K562 (cell line): ENCODE data around the gene WNK1. TPM values are rescaled to one million over a fixed set of nuclear protein-coding genes. Genes with fewer than 3 reads are reported as not detected.
A peak's percentile ranks its signal among the peaks of the same experiment; 100 is the strongest.

Experiments
- BRCA1 ChIP-seq, 2 experiments: fragments of 450-650 bp in 1 of 2; sonication (generic) in 1 of 2; formaldehyde crosslinking in 1 of 2; IDR thresholded peaks; 2 replicates each; pipeline versions ENCODE4 v1.5.0 to v1.6.1; 2017 to 2020; ENCODE audit warnings: mild to moderate bottlenecking in 1 of 2, missing genetic modification reagents in 1 of 2
- CEBPB ChIP-seq: fragments of 450-650 bp; IDR thresholded peaks from 2 replicates; pipeline ENCODE4 v1.6.1; 2016; ENCODE audit warnings: missing genetic modification characterization, missing compliant biosample characterization
- HNRNPH1 ChIP-seq: fragments of 200-400 bp; formaldehyde crosslinking; optimal IDR thresholded peaks from 2 replicates; pipeline ENCODE3; 2017; ENCODE audit warnings: low read depth, mild to moderate bottlenecking, low read length, moderate library complexity
- MCM2 ChIP-seq: fragments of 450-650 bp; IDR thresholded peaks from 2 replicates; pipeline ENCODE4 v1.6.1; 2017; ENCODE audit warnings: low read depth, mild to moderate bottlenecking
- MTF1 ChIP-seq: fragments of 250-450 bp; sonication (Bioruptor Pico); IDR thresholded peaks from 2 replicates; pipeline ENCODE4 v1.9.0; 2021; ENCODE audit warnings: moderate library complexity, mild to moderate bottlenecking, inconsistent platforms, borderline replicate concordance
- RBBP5 ChIP-seq: fragments of 200-600 bp; sonication (generic); IDR thresholded peaks from 2 replicates; pipeline ENCODE4 v1.6.1; 2012; ENCODE audit warnings: borderline replicate concordance, mild to moderate bottlenecking, low read length, control low read depth, inconsistent platforms; ENCODE audit not compliant: insufficient read depth, poor library complexity, severe bottlenecking
- TRIM24 ChIP-seq, 2 experiments: fragments of 450-650 bp; IDR thresholded peaks; 2 replicates each; pipeline ENCODE4 v1.6.1; 2016
- ZBTB8A ChIP-seq: fragments of 450-650 bp; IDR thresholded peaks from 2 replicates; pipeline ENCODE4 v1.6.1; 2018; ENCODE audit warnings: mild to moderate bottlenecking, moderate library complexity; ENCODE audit not compliant: partially characterized antibody
- ZNF184 ChIP-seq: sonication (generic); formaldehyde crosslinking; IDR thresholded peaks from 2 replicates; pipeline ENCODE4 v1.5.0; 2020; ENCODE audit warnings: missing genetic modification reagents
- ZNF263 ChIP-seq: sonication (generic); formaldehyde crosslinking; IDR thresholded peaks from 2 replicates; pipeline ENCODE4 v1.8.0; 2022; ENCODE audit warnings: mild to moderate bottlenecking, missing genetic modification reagents, borderline replicate concordance
- ZNF583 ChIP-seq: fragments of 250-450 bp; sonication (Bioruptor Pico); IDR thresholded peaks from 2 replicates; pipeline ENCODE4 v1.4.0; 2020
- ZNF717 ChIP-seq: fragments of 250-450 bp; sonication (Bioruptor Pico); IDR thresholded peaks from 2 replicates; pipeline ENCODE4 v1.5.0; 2021
- polyA plus RNA-seq, 8 experiments: library from polyadenylated mRNA; depleted of rRNA in 4 of 8; stranded (reverse) in 5 of 8; unstranded in 3 of 8; fragments of >200 nt; fragmentation: Nextera tagmentation in 2 of 8; fragmentation: Illumina TruSeq in 1 of 8; extraction: Ambion mirVana in 2 of 8; extraction: Trizol in 1 of 8; gene quantifications; 2 replicates each; pipeline versions ENCODE4 v1.2.1 to v1.2.3, GENCODE V29; 2011 to 2014; ENCODE audit warnings: inconsistent platforms in 1 of 8, missing spikeins in 1 of 8
- total RNA-seq, 7 experiments: library from RNA; depleted of rRNA in 6 of 7; stranded (reverse); fragments of >200 nt in 6 of 7; fragmentation: Illumina TruSeq in 2 of 7; extraction: Trizol in 2 of 7; gene quantifications; 2 replicates each; pipeline versions ENCODE4 v1.2.1 to v1.2.3, GENCODE V29; 2011 to 2021; ENCODE audit warnings: low replicate concordance in 1 of 7
- TF ChIP-seq, protein P1 (sequence below), 2 experiments: IDR thresholded peaks; 2 replicates each; pipeline ENCODE4 v1.6.1; 2012; ENCODE audit warnings: improper control_type of control experiment in 2 of 2, low read depth in 2 of 2, low read length in 2 of 2, borderline replicate concordance in 1 of 2
- TF ChIP-seq, protein P2 (sequence below): fragments of 250-450 bp; sonication (Bioruptor Pico); IDR thresholded peaks from 2 replicates; pipeline ENCODE4 v1.5.0; 2021
- TF ChIP-seq, protein P3 (sequence below): fragments of 450-650 bp; formaldehyde crosslinking; IDR thresholded peaks from 2 replicates; pipeline ENCODE4 v1.4.0; 2022; ENCODE audit warnings: missing genetic modification characterization
- TF ChIP-seq, protein P4 (sequence below): fragments of 450-650 bp; IDR thresholded peaks from 2 replicates; pipeline ENCODE4 v1.7.0; 2016; ENCODE audit warnings: borderline replicate concordance
- TF ChIP-seq, protein P5 (sequence below): fragments of 250-450 bp; sonication (Bioruptor Pico); IDR thresholded peaks from 2 replicates; pipeline ENCODE4 v1.8.0; 2021; ENCODE audit warnings: mild to moderate bottlenecking, moderate library complexity

WNK1 gene
- total and polyA plus RNA-seq, 9 of the 15 experiments (the other 6 are each of a cell fraction or from before 2014, with no cell fraction given), result 4.3 to 73.9 (median 31.0) TPM

DNA sequence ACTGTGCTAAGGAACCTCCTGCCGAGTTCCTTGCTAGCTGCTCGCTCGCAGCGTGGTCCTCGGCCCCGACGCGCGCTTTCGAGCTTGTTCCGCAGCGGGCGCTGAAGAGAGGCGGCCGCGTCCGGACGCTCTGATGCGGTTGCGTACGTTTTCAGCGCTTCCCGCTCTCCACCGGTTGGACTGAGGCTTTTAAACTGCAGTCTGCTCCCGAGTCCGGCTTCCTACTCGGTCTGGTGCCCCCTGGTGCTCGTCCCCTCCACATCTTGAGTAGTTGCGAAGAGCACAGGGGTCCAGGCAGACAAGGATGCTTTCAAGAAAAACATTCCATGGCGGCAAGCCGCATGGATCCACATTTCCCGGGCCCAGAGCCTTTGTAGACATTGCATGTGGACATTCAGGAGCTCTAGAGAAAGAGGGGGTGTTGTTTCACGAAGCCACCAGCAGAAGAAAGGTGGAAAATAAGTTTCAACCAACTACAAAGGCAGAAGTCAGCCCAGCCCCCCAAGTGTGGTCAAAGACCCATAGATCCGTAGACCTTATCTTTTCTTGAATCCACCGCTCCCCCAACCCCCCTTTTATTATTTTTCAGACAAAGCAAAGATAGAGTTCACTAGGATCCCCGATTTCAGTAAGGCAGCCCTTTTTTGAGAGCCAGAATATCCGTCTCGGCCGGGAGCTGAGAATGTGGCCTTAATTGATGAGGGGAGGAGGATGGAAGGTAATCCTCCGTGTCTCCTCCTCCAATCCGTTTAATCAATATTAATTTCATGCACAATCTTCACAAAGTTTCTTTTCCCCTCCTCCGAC lies 984 bp upstream of the WNK1 start (continued):
- TF ChIP-seq MTF1 (CRISPR knock-in tag) (no peak), RBBP5 (peak; percentile 77), ZNF263 (CRISPR knock-in tag) (0 out of 2 replicates have a peak, but pooled peaks have one; percentile 32), ZNF184 (CRISPR knock-in tag) (no peak), ZBTB8A (no peak), TRIM24 (IDR thresholded peaks at IDR 0.05) (peak in 1 of 2 experiments; percentile 54; a peak in 2 of 4 replicates), MCM2 (no peak), ZNF583 (CRISPR knock-in tag) (no peak), CEBPB (tag) (no peak), BRCA1 (IDR thresholded peaks at IDR 0.05) (no peak), BRCA1 (CRISPR knock-in tag; IDR thresholded peaks at IDR 0.05) (no peak), ZNF717 (CRISPR knock-in tag) (no peak), HNRNPH1 (no peak)
- TF ChIP-seq, protein P1, sequence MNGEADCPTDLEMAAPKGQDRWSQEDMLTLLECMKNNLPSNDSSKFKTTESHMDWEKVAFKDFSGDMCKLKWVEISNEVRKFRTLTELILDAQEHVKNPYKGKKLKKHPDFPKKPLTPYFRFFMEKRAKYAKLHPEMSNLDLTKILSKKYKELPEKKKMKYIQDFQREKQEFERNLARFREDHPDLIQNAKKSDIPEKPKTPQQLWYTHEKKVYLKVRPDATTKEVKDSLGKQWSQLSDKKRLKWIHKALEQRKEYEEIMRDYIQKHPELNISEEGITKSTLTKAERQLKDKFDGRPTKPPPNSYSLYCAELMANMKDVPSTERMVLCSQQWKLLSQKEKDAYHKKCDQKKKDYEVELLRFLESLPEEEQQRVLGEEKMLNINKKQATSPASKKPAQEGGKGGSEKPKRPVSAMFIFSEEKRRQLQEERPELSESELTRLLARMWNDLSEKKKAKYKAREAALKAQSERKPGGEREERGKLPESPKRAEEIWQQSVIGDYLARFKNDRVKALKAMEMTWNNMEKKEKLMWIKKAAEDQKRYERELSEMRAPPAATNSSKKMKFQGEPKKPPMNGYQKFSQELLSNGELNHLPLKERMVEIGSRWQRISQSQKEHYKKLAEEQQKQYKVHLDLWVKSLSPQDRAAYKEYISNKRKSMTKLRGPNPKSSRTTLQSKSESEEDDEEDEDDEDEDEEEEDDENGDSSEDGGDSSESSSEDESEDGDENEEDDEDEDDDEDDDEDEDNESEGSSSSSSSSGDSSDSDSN (IDR thresholded peaks at IDR 0.05; ENCODE audit: borderline replicate concordance in 1 of 2, low read depth in 2 of 2, low read length in 2 of 2), result peak; percentile 92 to 99; a peak in 3 of 4 replicates
- TF ChIP-seq, protein P2, sequence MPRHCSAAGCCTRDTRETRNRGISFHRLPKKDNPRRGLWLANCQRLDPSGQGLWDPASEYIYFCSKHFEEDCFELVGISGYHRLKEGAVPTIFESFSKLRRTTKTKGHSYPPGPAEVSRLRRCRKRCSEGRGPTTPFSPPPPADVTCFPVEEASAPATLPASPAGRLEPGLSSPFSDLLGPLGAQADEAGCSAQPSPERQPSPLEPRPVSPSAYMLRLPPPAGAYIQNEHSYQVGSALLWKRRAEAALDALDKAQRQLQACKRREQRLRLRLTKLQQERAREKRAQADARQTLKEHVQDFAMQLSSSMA (CRISPR knock-in tag), result no peak
- TF ChIP-seq, protein P3, sequence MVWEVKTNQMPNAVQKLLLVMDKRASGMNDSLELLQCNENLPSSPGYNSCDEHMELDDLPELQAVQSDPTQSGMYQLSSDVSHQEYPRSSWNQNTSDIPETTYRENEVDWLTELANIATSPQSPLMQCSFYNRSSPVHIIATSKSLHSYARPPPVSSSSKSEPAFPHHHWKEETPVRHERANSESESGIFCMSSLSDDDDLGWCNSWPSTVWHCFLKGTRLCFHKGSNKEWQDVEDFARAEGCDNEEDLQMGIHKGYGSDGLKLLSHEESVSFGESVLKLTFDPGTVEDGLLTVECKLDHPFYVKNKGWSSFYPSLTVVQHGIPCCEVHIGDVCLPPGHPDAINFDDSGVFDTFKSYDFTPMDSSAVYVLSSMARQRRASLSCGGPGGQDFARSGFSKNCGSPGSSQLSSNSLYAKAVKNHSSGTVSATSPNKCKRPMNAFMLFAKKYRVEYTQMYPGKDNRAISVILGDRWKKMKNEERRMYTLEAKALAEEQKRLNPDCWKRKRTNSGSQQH (CRISPR knock-in tag), result no peak
- TF ChIP-seq, protein P4, sequence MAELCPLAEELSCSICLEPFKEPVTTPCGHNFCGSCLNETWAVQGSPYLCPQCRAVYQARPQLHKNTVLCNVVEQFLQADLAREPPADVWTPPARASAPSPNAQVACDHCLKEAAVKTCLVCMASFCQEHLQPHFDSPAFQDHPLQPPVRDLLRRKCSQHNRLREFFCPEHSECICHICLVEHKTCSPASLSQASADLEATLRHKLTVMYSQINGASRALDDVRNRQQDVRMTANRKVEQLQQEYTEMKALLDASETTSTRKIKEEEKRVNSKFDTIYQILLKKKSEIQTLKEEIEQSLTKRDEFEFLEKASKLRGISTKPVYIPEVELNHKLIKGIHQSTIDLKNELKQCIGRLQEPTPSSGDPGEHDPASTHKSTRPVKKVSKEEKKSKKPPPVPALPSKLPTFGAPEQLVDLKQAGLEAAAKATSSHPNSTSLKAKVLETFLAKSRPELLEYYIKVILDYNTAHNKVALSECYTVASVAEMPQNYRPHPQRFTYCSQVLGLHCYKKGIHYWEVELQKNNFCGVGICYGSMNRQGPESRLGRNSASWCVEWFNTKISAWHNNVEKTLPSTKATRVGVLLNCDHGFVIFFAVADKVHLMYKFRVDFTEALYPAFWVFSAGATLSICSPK, result no peak
- TF ChIP-seq, protein P5, sequence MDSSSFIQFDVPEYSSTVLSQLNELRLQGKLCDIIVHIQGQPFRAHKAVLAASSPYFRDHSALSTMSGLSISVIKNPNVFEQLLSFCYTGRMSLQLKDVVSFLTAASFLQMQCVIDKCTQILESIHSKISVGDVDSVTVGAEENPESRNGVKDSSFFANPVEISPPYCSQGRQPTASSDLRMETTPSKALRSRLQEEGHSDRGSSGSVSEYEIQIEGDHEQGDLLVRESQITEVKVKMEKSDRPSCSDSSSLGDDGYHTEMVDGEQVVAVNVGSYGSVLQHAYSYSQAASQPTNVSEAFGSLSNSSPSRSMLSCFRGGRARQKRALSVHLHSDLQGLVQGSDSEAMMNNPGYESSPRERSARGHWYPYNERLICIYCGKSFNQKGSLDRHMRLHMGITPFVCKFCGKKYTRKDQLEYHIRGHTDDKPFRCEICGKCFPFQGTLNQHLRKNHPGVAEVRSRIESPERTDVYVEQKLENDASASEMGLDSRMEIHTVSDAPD (CRISPR knock-in tag), result no peak
